ENCODE measurements around the gene ARHGEF3.
A peak's percentile ranks its signal among the peaks of the same experiment; 100 is the strongest.

ARHGEF3 gene

GRCh38 chr3:56801662-56802377, at the start of gene ARHGEF3:
Gene ARHGEF3 (minus strand): TSS chr3:56801949. CDS start chr3:56801798, 151 bp downstream.
- peak; percentile 86 for DNase-seq

GRCh38 chr3:56849698-56850097, 47.9 kb upstream of the ARHGEF3 start:
- no peak for DNase-seq

- DNase-seq: no peak
These were observed 43.8 kb upstream of the ARHGEF3 start for GRCh38 chr3:56845505-56845904.

GRCh38 chr3:56844536-56844935, 42.8 kb upstream of the ARHGEF3 start:
- DNase-seq: no peak

GRCh38 chr3:56839784-56840715, 38.3 kb upstream of the ARHGEF3 start:
- DNase-seq: no peak

- DNase-seq: no peak
These were observed 36.7 kb upstream of the ARHGEF3 start for GRCh38 chr3:56838448-56838847.

GRCh38 chr3:56837196-56837955, 35.6 kb upstream of the ARHGEF3 start:
- no peak for DNase-seq

GRCh38 chr3:56836276-56837163, 34.8 kb upstream of the ARHGEF3 start:
- no peak for DNase-seq

GRCh38 chr3:56835650-56836227, 34.0 kb upstream of the ARHGEF3 start:
- no peak for DNase-seq

- no peak for DNase-seq
These were observed 31.8 kb upstream of the ARHGEF3 start for GRCh38 chr3:56833536-56833935.

GRCh38 chr3:56833022-56833421, 31.3 kb upstream of the ARHGEF3 start:
- no peak for DNase-seq

- no peak for DNase-seq
These were observed 29.8 kb upstream of the ARHGEF3 start for GRCh38 chr3:56831572-56831971.

- DNase-seq: no peak
These were observed 29.1 kb upstream of the ARHGEF3 start for GRCh38 chr3:56830884-56831283.

GRCh38 chr3:56829533-56829932, 27.8 kb upstream of the ARHGEF3 start:
- DNase-seq: no peak

- DNase-seq: no peak
These were observed 25.3 kb upstream of the ARHGEF3 start for GRCh38 chr3:56826831-56827722.

GRCh38 chr3:56825567-56826438, 24.1 kb upstream of the ARHGEF3 start:
- DNase-seq: no peak

- no peak for DNase-seq
These were observed 22.4 kb upstream of the ARHGEF3 start for GRCh38 chr3:56823984-56824703.

- no peak for DNase-seq
These were observed 21.7 kb upstream of the ARHGEF3 start for GRCh38 chr3:56823421-56823926.

- no peak for DNase-seq
These were observed 20.8 kb upstream of the ARHGEF3 start for GRCh38 chr3:56822501-56822900.
